HUES48 (cell line): ENCODE data around the gene SLC22A6.

Experiments used
- H3K27ac ChIP-seq: one replicate; pipeline ENCODE4 v1.7.0; 2013; ENCODE audit warnings: low read depth, low read length, inconsistent platforms
- H3K27me3 ChIP-seq: 2 replicates; pipeline ENCODE4 v1.6.1; 2013; ENCODE audit warnings: mild to moderate bottlenecking, low read length; ENCODE audit not compliant: control insufficient read depth, insufficient read depth
- H3K36me3 ChIP-seq: 2 replicates; pipeline ENCODE4 v1.6.1; 2013; ENCODE audit warnings: low read length; ENCODE audit not compliant: control insufficient read depth, insufficient read depth
- H3K4me1 ChIP-seq: 2 replicates; pipeline ENCODE4 v1.6.1; 2013; ENCODE audit warnings: mild to moderate bottlenecking, low read length; ENCODE audit not compliant: control insufficient read depth, insufficient read depth
- H3K4me3 ChIP-seq: 2 replicates; pipeline ENCODE4 v1.5.1; 2013; ENCODE audit warnings: mild to moderate bottlenecking, low read depth, low read length
- H3K9ac ChIP-seq: 2 replicates; pipeline ENCODE4 v1.6.1; 2013; ENCODE audit warnings: mild to moderate bottlenecking, low read depth, low read length, moderate library complexity
- H3K9me3 ChIP-seq: 2 replicates; pipeline ENCODE4 v1.6.1; 2013; ENCODE audit warnings: low read length; ENCODE audit not compliant: control insufficient read depth, insufficient read depth

The SLC22A6 gene

GRCh38 chr11:62985041-62985750 lies 429 bp upstream of the SLC22A6 start:
- H3K36me3 ChIP-seq, result no peaks in the 10 kb centered on the region
- H3K4me1 ChIP-seq, result no peaks in the 10 kb centered on the region
- H3K27ac ChIP-seq, result no peak overlapping the region
- H3K27me3 ChIP-seq, result no peaks in the 10 kb centered on the region
- no peaks in the 10 kb centered on the region for H3K9me3 ChIP-seq
- no peak overlapping the region for H3K9ac ChIP-seq
- H3K4me3 ChIP-seq, result no peak overlapping the region

- no peak overlapping the region for H3K27ac ChIP-seq
- H3K9ac ChIP-seq, result no peak overlapping the region
- H3K36me3 ChIP-seq, result no peaks in the 10 kb centered on the region
- no peak overlapping the region for H3K4me3 ChIP-seq
- no peaks in the 10 kb centered on the region for H3K4me1 ChIP-seq
- no peaks in the 10 kb centered on the region for H3K27me3 ChIP-seq
- H3K9me3 ChIP-seq, result no peaks in the 10 kb centered on the region
These were observed 1.1 kb downstream of the SLC22A6 start for GRCh38 chr11:62983536-62984199.

- Histone ChIP-seq H3K36me3 (no peaks in the 10 kb centered on the region), H3K9me3 (no peaks in the 10 kb centered on the region), H3K27me3 (no peaks in the 10 kb centered on the region), H3K4me3 (no peak overlapping the region), H3K4me1 (no peaks in the 10 kb centered on the region), H3K27ac (no peak overlapping the region), H3K9ac (no peak overlapping the region)
These were observed 3.0 kb downstream of the SLC22A6 start for GRCh38 chr11:62981743-62982142.

- Histone ChIP-seq H3K4me3 (no peak overlapping the region), H3K27me3 (no peaks in the 10 kb centered on the region), H3K4me1 (no peaks in the 10 kb centered on the region), H3K27ac (no peak overlapping the region), H3K36me3 (no peaks in the 10 kb centered on the region), H3K9me3 (no peaks in the 10 kb centered on the region), H3K9ac (no peak overlapping the region)
These were observed 4.5 kb downstream of the SLC22A6 start for GRCh38 chr11:62980133-62980760.

GRCh38 chr11:62976109-62976508 lies 8.7 kb downstream of the SLC22A6 start:
- Histone ChIP-seq H3K27ac (no peak overlapping the region), H3K9ac (no peak overlapping the region), H3K36me3 (no peaks in the 10 kb centered on the region), H3K4me1 (peaks cover 3% of the 10 kb centered on the region; the same call in 1 of the 2 replicates), H3K9me3 (no peaks in the 10 kb centered on the region), H3K4me3 (no peak overlapping the region), H3K27me3 (peaks cover 6% of the 10 kb centered on the region; the same call in 1 of the 2 replicates)

- Histone ChIP-seq H3K27ac (no peak overlapping the region), H3K4me1 (peaks cover 3% of the 10 kb centered on the region; the same call in 1 of the 2 replicates), H3K9me3 (no peaks in the 10 kb centered on the region), H3K4me3 (no peak overlapping the region), H3K36me3 (no peaks in the 10 kb centered on the region), H3K9ac (no peak overlapping the region), H3K27me3 (peaks cover 6% of the 10 kb centered on the region; the same call in 1 of the 2 replicates)
These were observed 9.8 kb downstream of the SLC22A6 start for GRCh38 chr11:62974848-62975522.

GRCh38 chr11:62965574-62965973 lies 19.2 kb downstream of the SLC22A6 start:
- Histone ChIP-seq H3K36me3 (no peaks in the 10 kb centered on the region), H3K4me3 (no peak overlapping the region)

GRCh38 chr11:62962391-62962790 lies 22.4 kb downstream of the SLC22A6 start:
- Histone ChIP-seq H3K4me1 (no peaks in the 10 kb centered on the region; the same call in 1 of the 2 replicates), H3K27me3 (no peaks in the 10 kb centered on the region), H3K27ac (no peak overlapping the region), H3K9ac (no peak overlapping the region), H3K36me3 (no peaks in the 10 kb centered on the region), H3K4me3 (no peak overlapping the region), H3K9me3 (no peaks in the 10 kb centered on the region)

More at GRCh38 chr11:62965574-62965973, 19.2 kb downstream of the SLC22A6 start:
- no peaks in the 10 kb centered on the region for H3K27me3 ChIP-seq
- H3K27ac ChIP-seq, result no peak overlapping the region
- no peak overlapping the region for H3K9ac ChIP-seq
- no peaks in the 10 kb centered on the region for H3K9me3 ChIP-seq
- H3K4me1 ChIP-seq, result no peaks in the 10 kb centered on the region; the same call in 1 of the 2 replicates

- H3K27ac ChIP-seq, result no peak overlapping the region
- H3K4me1 ChIP-seq, result no peaks in the 10 kb centered on the region; the same call in 1 of the 2 replicates
- H3K27me3 ChIP-seq, result no peaks in the 10 kb centered on the region
- no peak overlapping the region for H3K4me3 ChIP-seq
- no peaks in the 10 kb centered on the region for H3K36me3 ChIP-seq
- H3K9ac ChIP-seq, result no peak overlapping the region
- no peaks in the 10 kb centered on the region for H3K9me3 ChIP-seq
These were observed 23.7 kb downstream of the SLC22A6 start for GRCh38 chr11:62961017-62961570.

GRCh38 chr11:62959422-62959980 lies 25.3 kb downstream of the SLC22A6 start:
- Histone ChIP-seq H3K9ac (no peak overlapping the region), H3K4me3 (no peak overlapping the region), H3K27me3 (no peaks in the 10 kb centered on the region), H3K27ac (no peak overlapping the region), H3K36me3 (no peaks in the 10 kb centered on the region), H3K4me1 (no peaks in the 10 kb centered on the region; the same call in 1 of the 2 replicates), H3K9me3 (no peaks in the 10 kb centered on the region)
